HepG2 (cell line): ENCODE data around the gene VKORC1L1. TPM values are rescaled to one million over a fixed set of nuclear protein-coding genes. Genes with fewer than 3 reads are reported as not detected.

ENCODE experiments used
- ATAC-seq: fragments of 200-7000 bp; cut with Tn5 transposase; 3 replicates; pipeline ENCODE4 v1.9.1; 2020; ENCODE audit warnings: mild to moderate bottlenecking, moderate library complexity
- BruUV-seq: library from RNA; stranded (reverse); fragments of 400-500 nt; replicated peaks from 2 replicates; lab custom pipeline; 2021; lab: Mats Ljungman, UMichigan
- CTCF ChIA-PET: fragments of 300-600 bp; formaldehyde crosslinking; extraction: SDS; loops from one replicate; lab custom pipeline; 2021; ENCODE audit warnings: low total read pairs, inconsistent platforms, low intra/inter-chr PET ratio; lab: Yijun Ruan, JAX
- POLR2A ChIA-PET: fragments of 350-600 bp; sonication (Branson Sonifier 250); formaldehyde crosslinking; loops from one replicate; lab custom pipeline; 2020; ENCODE audit warnings: antibody characterized with exemption, inconsistent platforms; lab: Yijun Ruan, JAX
- DNase-seq: peaks from one replicate; pipeline ENCODE4 v3.0.0-alpha.2; 2015; ENCODE audit warnings: low spot score
- FAIRE-seq: peaks from 3 replicates; lab custom pipeline; 2011; peaks lifted over from hg19 to GRCh38; lab: Jason Lieb, UNC
- H2AFZ ChIP-seq: one replicate; pipeline ENCODE4 v1.6.1; 2011; ENCODE audit warnings: low read length, inconsistent platforms
- H3K27ac ChIP-seq: fragments of 300-600 bp; 3 replicates; pipeline ENCODE4 v1.8.0; 2011; ENCODE audit warnings: mixed run types, mild to moderate bottlenecking, mixed read lengths, low read length, inconsistent platforms; ENCODE audit not compliant: insufficient read depth; ENCODE audit errors: extremely low read length
- H3K27me3 ChIP-seq, 2 experiments: fragments of 200-600 bp in 1 of 2; 2 replicates in 1 of 2; 3 replicates in 1 of 2; pipeline versions ENCODE4 v1.6.0 to v1.8.0; 2011; ENCODE audit warnings: low read length in 2 of 2, mild to moderate bottlenecking in 2 of 2, moderate library complexity in 2 of 2, inconsistent platforms in 1 of 2; ENCODE audit not compliant: insufficient read depth in 2 of 2, control insufficient read depth in 1 of 2
- H3K36me3 ChIP-seq, 2 experiments: fragments of 200-600 bp in 1 of 2; replicated peaks in 1 of 2; 2 replicates in 1 of 2; 3 replicates in 1 of 2; pipeline versions ENCODE4 v1.5.1 to v1.8.0; 2011; ENCODE audit warnings: low read length in 2 of 2, inconsistent platforms in 1 of 2; ENCODE audit not compliant: insufficient read depth in 2 of 2, control insufficient read depth in 1 of 2
- H3K4me1 ChIP-seq: 2 replicates; pipeline ENCODE4 v1.5.1; 2012; ENCODE audit warnings: low read length, inconsistent platforms; ENCODE audit not compliant: insufficient read depth
- H3K4me2 ChIP-seq: 2 replicates; pipeline ENCODE4 v1.6.0; 2011; ENCODE audit warnings: low read depth, low read length, inconsistent platforms
- H3K4me3 ChIP-seq, 3 experiments: fragments of 200-600 bp in 1 of 3; sonication (generic), shearing (Covaris generic) in 1 of 3; replicated peaks in 1 of 3; 2 replicates each; pipeline ENCODE4 v1.5.1; 2011 to 2016; ENCODE audit warnings: low read length in 3 of 3, inconsistent platforms in 2 of 3, low read depth in 2 of 3, mild to moderate bottlenecking in 2 of 3, control low read depth in 1 of 3, mixed read lengths in 1 of 3; ENCODE audit not compliant: insufficient read depth in 1 of 3
- H3K79me2 ChIP-seq: one replicate; pipeline ENCODE4 v1.6.1; 2011; ENCODE audit warnings: low read length, inconsistent platforms; ENCODE audit not compliant: insufficient read depth
- H3K9ac ChIP-seq: 2 replicates; pipeline ENCODE4 v1.6.0; 2011; ENCODE audit warnings: mild to moderate bottlenecking, low read depth, low read length, inconsistent platforms; ENCODE audit not compliant: insufficient read depth
- H3K9me3 ChIP-seq: 2 replicates; pipeline ENCODE4 v1.5.1; 2012; ENCODE audit warnings: mild to moderate bottlenecking, low read length
- H4K20me1 ChIP-seq: 2 replicates; pipeline ENCODE4 v1.6.0; 2011; ENCODE audit warnings: inconsistent platforms, mild to moderate bottlenecking, low read length, moderate library complexity; ENCODE audit not compliant: insufficient read depth
- HNF4A ChIP-seq: sonication (generic); formaldehyde crosslinking; IDR thresholded peaks from 2 replicates; pipeline ENCODE4 v1.4.0; 2020; ENCODE audit warnings: missing genetic modification reagents
- HNRNPL ChIP-seq: fragments of 200-400 bp; formaldehyde crosslinking; IDR thresholded peaks from 2 replicates; pipeline ENCODE4 v1.6.1; 2017; ENCODE audit warnings: mild to moderate bottlenecking, low read depth, low read length
- POLR2G ChIP-seq: fragments of 200-400 bp; formaldehyde crosslinking; IDR thresholded peaks from 2 replicates; pipeline ENCODE4 v1.6.1; 2018; ENCODE audit warnings: mild to moderate bottlenecking, low read depth, low read length, moderate library complexity
- RBM22 ChIP-seq: fragments of 200-400 bp; formaldehyde crosslinking; optimal IDR thresholded peaks from 2 replicates; pipeline ENCODE3; 2017; ENCODE audit warnings: mild to moderate bottlenecking, low read length, moderate library complexity
- RELA ChIP-seq: sonication (generic); formaldehyde crosslinking; IDR thresholded peaks from 2 replicates; pipeline ENCODE4 v1.4.0; 2020; ENCODE audit warnings: missing genetic modification reagents
- SSRP1 ChIP-seq: IDR thresholded peaks from 2 replicates; pipeline ENCODE4 v1.6.1; 2016; ENCODE audit warnings: control low read depth
- TARDBP ChIP-seq: sonication (generic); formaldehyde crosslinking; IDR thresholded peaks from 2 replicates; pipeline ENCODE4 v1.8.0; 2022; ENCODE audit warnings: mild to moderate bottlenecking, missing genetic modification reagents
- ZBTB7B ChIP-seq: sonication (generic); formaldehyde crosslinking; IDR thresholded peaks from 2 replicates; pipeline ENCODE4 v1.4.0; 2020; ENCODE audit warnings: missing genetic modification reagents
- ZMYM3 ChIP-seq: sonication (generic); formaldehyde crosslinking; IDR thresholded peaks from 2 replicates; pipeline ENCODE4 v1.5.1; 2020; ENCODE audit warnings: mild to moderate bottlenecking, missing genetic modification reagents
- ZNF3 ChIP-seq: IDR thresholded peaks from 2 replicates; pipeline ENCODE4 v1.7.0; 2017; ENCODE audit warnings: inconsistent platforms
- WGBS: methylation state at CpG from one replicate; pipeline ENCODE4 v1.1.6; 2017; ENCODE audit warnings: low lambda C conversion rate; 5-methylcytosine and 5-hydroxymethylcytosine counted together
- in situ Hi-C: cut with HindIII; loops from 2 replicates; pipeline ENCODE4 v1.10.0; 2017; ENCODE audit warnings: low pct_unique_long_range_greater_than_20kb; ENCODE audit not compliant: extremely low pct_ligation_motif_present
- intact Hi-C: fragments of 100-400 bp; cut with micrococcal nuclease; formaldehyde crosslinking; loops from one replicate; pipeline ENCODE4 v1.10.0; 2022; ENCODE audit not compliant: unreplicated experiment
- polyA plus RNA-seq, 8 experiments: library from polyadenylated mRNA; depleted of rRNA in 3 of 8; stranded (reverse) in 7 of 8; unstranded in 1 of 8; fragments of >200 nt; fragmentation: Illumina TruSeq in 4 of 8; extraction: Trizol in 4 of 8; gene quantifications; 2 replicates each; pipeline versions ENCODE4 v1.2.1 to v1.2.3, GENCODE V29; 2011 to 2016; ENCODE audit warnings: low read depth in 4 of 8, missing spikeins in 1 of 8, mixed read lengths in 1 of 8; ENCODE audit not compliant: insufficient read depth in 1 of 8
- total RNA-seq, 5 experiments: library from RNA; depleted of rRNA; stranded (reverse); fragments of >200 nt; fragmentation: Illumina TruSeq; extraction: Trizol; gene quantifications; 2 replicates each; pipeline ENCODE4 v1.2.3, GENCODE V29; 2016; ENCODE audit warnings: low read depth in 1 of 5
- TF ChIP-seq, protein P1 (sequence below): sonication (generic); formaldehyde crosslinking; IDR thresholded peaks from 2 replicates; pipeline ENCODE4 v1.5.1; 2020; ENCODE audit warnings: mild to moderate bottlenecking, missing genetic modification reagents, moderate library complexity

VKORC1L1 gene
- total and polyA plus RNA-seq, 2 of the 13 experiments (the other 11 are each of a cell fraction or from before 2014, with no cell fraction given), result 13.9 to 16.5 TPM

- TF ChIP-seq RELA (no peak), ZMYM3 (CRISPR knock-in tag) (no peak), ZBTB7B (CRISPR knock-in tag) (no peak)
These were observed 82.8 kb downstream of the VKORC1L1 start (continued) for GRCh38 chr7:65955718-65956117.

DNA sequence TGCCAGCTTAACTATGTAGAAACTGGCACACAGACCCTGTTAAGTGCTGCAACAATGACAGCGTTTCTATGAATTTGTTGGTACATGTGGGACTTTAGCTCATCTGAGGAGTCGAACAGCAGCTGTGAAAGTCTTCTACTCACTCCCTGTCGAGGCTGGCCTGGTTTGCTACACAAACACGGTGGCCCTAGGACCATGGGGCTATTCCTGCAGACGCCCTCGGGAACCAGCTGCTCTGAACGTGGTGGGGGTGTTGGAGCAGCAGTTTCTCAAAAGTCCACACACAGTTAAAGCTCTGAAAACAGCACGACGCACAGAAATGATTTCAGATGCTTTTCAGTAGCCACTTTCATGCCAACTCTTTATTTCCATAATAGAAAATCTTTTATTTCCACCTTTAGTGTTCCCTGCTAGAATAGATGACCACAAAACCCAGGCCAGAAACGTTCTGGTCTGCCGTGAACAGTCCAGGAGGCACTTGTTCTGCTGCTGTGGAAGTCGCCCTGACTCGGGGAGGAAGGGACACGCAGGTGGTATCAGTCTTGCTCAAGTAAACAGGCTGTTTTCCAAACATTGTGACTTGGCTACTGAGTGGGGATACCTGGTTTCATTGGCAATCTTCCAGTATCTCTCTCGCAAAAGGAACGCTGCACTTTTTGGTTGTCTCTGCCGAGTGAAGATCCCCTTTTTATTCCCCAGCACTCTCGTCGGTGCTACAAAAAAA lies 87.6 kb downstream of the VKORC1L1 start:
- Histone ChIP-seq H3K4me2 (no peak overlapping the region), H2AFZ (no peak overlapping the region), H3K79me2 (no peaks in the 10 kb centered on the region), H3K9ac (no peak overlapping the region), H3K36me3 (peaks cover 11 to 64% of the 10 kb centered on the region in 2 experiments), H4K20me1 (0 out of 2 replicates have a peak, but pooled peaks cover 3% of the 10 kb centered on the region), H3K4me1 (peaks cover 7% of the 10 kb centered on the region; the same call in 1 of the 2 replicates), H3K4me3 (no peak overlapping the region), H3K9me3 (no peaks in the 10 kb centered on the region), H3K27me3 (no peaks in the 10 kb centered on the region), H3K27ac (no peak overlapping the region)
- intact Hi-C loops (no loop called here), in situ Hi-C loops (no loop called here)
- FAIRE-seq, result no peak
- ATAC-seq, result no peak; the same call in 2 of the 3 replicates
- no peak for DNase-seq
- CTCF ChIA-PET, result no interaction called here
- no TSS peak for BruUV-seq
- POLR2A ChIA-PET, result no interaction called here
- WGBS, result 95% methylated on average over 14 of the region's 19 CpGs
- TF ChIP-seq POLR2G (0 out of 2 replicates have a peak, but pooled peaks have one; percentile 27), TARDBP (no peak), SSRP1 (CRISPR knock-in tag) (no peak)

DNA sequence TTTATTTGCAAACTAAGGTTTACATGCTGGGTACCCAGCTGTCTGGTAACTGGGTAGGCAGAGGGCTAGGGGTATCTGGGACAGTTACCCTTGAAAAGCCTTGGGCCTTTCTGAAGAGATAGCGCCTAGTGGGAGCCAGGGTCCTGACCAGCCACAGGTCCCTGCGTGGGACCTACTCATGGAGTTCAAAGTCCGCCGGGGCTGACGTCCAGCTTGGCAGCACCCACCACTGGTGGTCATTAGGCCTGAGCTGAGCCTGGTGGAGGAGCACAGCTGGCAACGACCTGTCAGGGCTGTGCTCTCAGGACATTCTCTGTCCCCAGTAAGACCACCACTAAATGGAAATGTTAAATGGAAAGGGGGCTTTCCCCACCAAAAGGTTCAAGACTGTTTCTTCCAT lies 89.2 kb downstream of the VKORC1L1 start:
- H3K4me1 ChIP-seq, result peaks cover 7% of the 10 kb centered on the region; the same call in 1 of the 2 replicates
- BruUV-seq, result no TSS peak
- H3K9me3 ChIP-seq, result no peaks in the 10 kb centered on the region
- TF ChIP-seq HNF4A (CRISPR knock-in tag), result peak; percentile 61
- peak; percentile 12 for TF ChIP-seq RBM22
- TF ChIP-seq, protein P1, sequence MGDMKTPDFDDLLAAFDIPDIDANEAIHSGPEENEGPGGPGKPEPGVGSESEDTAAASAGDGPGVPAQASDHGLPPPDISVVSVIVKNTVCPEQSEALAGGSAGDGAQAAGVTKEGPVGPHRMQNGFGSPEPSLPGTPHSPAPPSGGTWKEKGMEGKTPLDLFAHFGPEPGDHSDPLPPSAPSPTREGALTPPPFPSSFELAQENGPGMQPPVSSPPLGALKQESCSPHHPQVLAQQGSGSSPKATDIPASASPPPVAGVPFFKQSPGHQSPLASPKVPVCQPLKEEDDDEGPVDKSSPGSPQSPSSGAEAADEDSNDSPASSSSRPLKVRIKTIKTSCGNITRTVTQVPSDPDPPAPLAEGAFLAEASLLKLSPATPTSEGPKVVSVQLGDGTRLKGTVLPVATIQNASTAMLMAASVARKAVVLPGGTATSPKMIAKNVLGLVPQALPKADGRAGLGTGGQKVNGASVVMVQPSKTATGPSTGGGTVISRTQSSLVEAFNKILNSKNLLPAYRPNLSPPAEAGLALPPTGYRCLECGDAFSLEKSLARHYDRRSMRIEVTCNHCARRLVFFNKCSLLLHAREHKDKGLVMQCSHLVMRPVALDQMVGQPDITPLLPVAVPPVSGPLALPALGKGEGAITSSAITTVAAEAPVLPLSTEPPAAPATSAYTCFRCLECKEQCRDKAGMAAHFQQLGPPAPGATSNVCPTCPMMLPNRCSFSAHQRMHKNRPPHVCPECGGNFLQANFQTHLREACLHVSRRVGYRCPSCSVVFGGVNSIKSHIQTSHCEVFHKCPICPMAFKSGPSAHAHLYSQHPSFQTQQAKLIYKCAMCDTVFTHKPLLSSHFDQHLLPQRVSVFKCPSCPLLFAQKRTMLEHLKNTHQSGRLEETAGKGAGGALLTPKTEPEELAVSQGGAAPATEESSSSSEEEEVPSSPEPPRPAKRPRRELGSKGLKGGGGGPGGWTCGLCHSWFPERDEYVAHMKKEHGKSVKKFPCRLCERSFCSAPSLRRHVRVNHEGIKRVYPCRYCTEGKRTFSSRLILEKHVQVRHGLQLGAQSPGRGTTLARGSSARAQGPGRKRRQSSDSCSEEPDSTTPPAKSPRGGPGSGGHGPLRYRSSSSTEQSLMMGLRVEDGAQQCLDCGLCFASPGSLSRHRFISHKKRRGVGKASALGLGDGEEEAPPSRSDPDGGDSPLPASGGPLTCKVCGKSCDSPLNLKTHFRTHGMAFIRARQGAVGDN (CRISPR knock-in tag), result peak; percentile 32; the same call in 1 of the 2 replicates
- 0 out of 2 replicates have a peak, but pooled peaks have one; percentile 21 for TF ChIP-seq HNRNPL
- no peak for TF ChIP-seq ZNF3 (CRISPR knock-in tag)
- TF ChIP-seq, all 625 proteins: peak for 4
- FAIRE-seq (no peak), ATAC-seq (peak; percentile 63), DNase-seq (no peak)
- intact Hi-C loops (no loop called here), in situ Hi-C loops (no loop called here)
- no peak overlapping the region for H3K4me3 ChIP-seq
- H4K20me1 ChIP-seq, result 0 out of 2 replicates have a peak, but pooled peaks cover 3% of the 10 kb centered on the region
- POLR2A ChIA-PET, result no interaction called here
- H3K36me3 ChIP-seq, result peaks cover 12 to 67% of the 10 kb centered on the region in 2 experiments
- no peak overlapping the region for H3K27ac ChIP-seq
- no CpG with 5 or more reads among the region's 6 CpGs for WGBS
- H3K79me2 ChIP-seq, result no peaks in the 10 kb centered on the region
- no peaks in the 10 kb centered on the region for H3K27me3 ChIP-seq
- no peak overlapping the region for H2AFZ ChIP-seq
- CTCF ChIA-PET, result no interaction called here
- H3K9ac ChIP-seq, result no peak overlapping the region
- H3K4me2 ChIP-seq, result no peak overlapping the region
